ENCODE measurements around the gene WDR74.

WDR74 gene

GRCh38 chr11:62882431-62882749 is 43.0 kb upstream of the WDR74 start:
- peak overlapping the region; percentile 99 for H3K27ac ChIP-seq
- TF ChIP-seq ZFX (IDR thresholded peaks at IDR 0.05; ENCODE audit: borderline replicate concordance) (no peak), CTCF (IDR thresholded peaks at IDR 0.05) (no peak)

DNA sequence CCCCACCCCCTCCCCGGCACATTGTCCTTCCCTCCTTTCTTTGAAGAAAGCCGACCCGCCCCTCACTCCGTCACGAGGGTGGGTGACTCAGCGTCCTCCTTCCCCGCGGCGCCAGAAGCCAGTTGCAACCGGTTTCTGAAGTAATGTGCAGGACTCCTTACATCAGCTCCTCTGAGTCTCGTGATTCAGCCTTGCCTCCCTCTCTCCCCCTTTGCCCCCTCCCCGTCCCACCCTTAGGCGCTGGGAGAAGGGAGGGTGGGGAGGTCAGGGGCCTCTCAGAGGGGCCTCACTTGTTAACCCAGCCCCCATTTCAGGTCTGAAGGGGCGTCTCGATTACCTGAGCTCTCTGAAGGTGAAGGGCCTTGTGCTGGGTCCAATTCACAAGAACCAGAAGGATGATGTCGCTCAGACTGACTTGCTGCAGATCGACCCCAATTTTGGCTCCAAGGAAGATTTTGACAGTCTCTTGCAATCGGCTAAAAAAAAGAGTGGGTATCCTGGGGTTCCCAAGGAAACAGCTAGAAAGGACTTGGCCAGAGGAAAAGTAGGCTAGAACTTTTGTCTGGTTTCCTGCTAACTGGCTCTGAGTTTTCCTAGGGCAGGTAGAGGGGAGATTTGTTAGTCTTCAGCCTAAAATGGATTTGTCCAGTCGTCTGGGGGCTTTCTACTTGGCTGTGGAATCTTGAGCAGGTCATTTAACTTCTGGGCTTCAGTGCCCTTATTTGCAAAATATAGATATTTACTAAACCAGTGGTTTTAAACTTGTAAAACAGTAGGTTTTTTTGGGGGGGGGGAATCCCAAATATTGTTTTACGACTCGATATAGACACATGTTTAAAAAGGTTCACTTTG is 42.4 kb upstream of the WDR74 start:
- TF ChIP-seq CTCF (IDR thresholded peaks at IDR 0.05) (peak; percentile 49), ZFX (IDR thresholded peaks at IDR 0.05; ENCODE audit: borderline replicate concordance) (no peak)
- H3K27ac ChIP-seq, result peak overlapping the region; percentile 99

DNA sequence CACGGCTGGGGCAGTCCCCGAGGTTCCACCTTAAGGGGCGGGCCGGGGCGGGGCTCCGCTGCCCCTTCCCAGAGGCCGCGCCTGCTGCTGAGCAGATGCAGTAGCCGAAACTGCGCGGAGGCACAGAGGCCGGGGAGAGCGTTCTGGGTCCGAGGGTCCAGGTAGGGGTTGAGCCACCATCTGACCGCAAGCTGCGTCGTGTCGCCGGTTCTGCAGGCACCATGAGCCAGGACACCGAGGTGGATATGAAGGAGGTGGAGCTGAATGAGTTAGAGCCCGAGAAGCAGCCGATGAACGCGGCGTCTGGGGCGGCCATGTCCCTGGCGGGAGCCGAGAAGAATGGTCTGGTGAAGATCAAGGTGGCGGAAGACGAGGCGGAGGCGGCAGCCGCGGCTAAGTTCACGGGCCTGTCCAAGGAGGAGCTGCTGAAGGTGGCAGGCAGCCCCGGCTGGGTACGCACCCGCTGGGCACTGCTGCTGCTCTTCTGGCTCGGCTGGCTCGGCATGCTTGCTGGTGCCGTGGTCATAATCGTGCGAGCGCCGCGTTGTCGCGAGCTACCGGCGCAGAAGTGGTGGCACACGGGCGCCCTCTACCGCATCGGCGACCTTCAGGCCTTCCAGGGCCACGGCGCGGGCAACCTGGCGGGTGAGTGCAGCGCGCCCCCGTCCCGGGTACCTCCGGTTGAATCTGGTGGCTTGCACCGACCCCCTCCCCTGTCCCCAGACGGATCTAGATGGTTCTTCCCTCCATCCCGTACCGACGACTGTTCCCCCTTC is 41.6 kb upstream of the WDR74 start, which contains the start of gene SLC3A2:
TSS of gene SLC3A2 (plus strand) at position 94 of the 776 bp plus-strand sequence. CDS start at position 222, 128 bp downstream.
- TF ChIP-seq CTCF (IDR thresholded peaks at IDR 0.05), result peak; percentile 86
- no peak for TF ChIP-seq ZFX (IDR thresholded peaks at IDR 0.05; ENCODE audit: borderline replicate concordance)
- peak within 1 kb of the TSS; percentile 99 for H3K27ac ChIP-seq

- peak overlapping the region; percentile 99 for H3K27ac ChIP-seq
- TF ChIP-seq ZFX (IDR thresholded peaks at IDR 0.05; ENCODE audit: borderline replicate concordance), result no peak
- TF ChIP-seq CTCF (IDR thresholded peaks at IDR 0.05), result no peak
Measured at GRCh38 chr11:62880231-62880802, 40.9 kb upstream of the WDR74 start.

GRCh38 chr11:62879235-62879978 is 40.0 kb upstream of the WDR74 start:
- no peak for TF ChIP-seq CTCF (IDR thresholded peaks at IDR 0.05)
- TF ChIP-seq ZFX (IDR thresholded peaks at IDR 0.05; ENCODE audit: borderline replicate concordance), result no peak
- H3K27ac ChIP-seq, result peak overlapping the region; percentile 99

DNA sequence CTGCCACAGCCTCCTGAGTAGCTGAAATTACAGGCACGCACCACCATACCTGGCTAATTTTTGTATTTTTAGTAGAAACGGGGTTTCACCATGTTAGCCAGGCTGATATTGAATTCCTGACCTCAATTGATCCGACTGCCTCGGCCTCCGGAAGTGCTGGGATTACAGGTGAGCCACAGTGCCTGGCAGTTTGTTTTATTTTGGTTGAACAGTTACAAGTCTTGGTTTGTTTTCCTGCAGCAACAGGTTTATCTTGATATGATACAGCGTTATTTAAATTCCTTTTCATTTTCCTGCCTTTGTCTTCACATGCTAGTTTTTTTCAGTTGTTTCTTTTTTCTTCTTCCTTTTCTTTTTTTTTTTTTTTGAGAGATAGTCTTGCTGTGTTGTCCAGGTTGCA is 37.3 kb upstream of the WDR74 start:
- TF ChIP-seq CTCF (IDR thresholded peaks at IDR 0.05) (no peak), ZFX (IDR thresholded peaks at IDR 0.05; ENCODE audit: borderline replicate concordance) (no peak)
- no peak overlapping the region for H3K27ac ChIP-seq

Measured in 22Rv1 (cell line).